ENCODE data around the gene PLK5.
"Not testable (repeated sequence)": the region's sequence is repeated elsewhere in the genome, so short reads cannot be mapped to it uniquely, and the experiment has no call there.

PLK5 gene

GRCh38 chr19:1507763-1508506 lies 15.9 kb upstream of the PLK5 start:
- DNase-seq (ENCODE audit: low read depth): peak; percentile 95

GRCh38 chr19:1508507-1508856 lies 15.4 kb upstream of the PLK5 start:
- DNase-seq (ENCODE audit: low read depth): no peak

GRCh38 chr19:1509602-1510441 lies 14.1 kb upstream of the PLK5 start:
- no peak for DNase-seq (ENCODE audit: low read depth)

GRCh38 chr19:1510442-1510806 lies 13.5 kb upstream of the PLK5 start:
- DNase-seq (ENCODE audit: low read depth): no peak

- DNase-seq (ENCODE audit: low read depth): no peak
Measured at GRCh38 chr19:1510807-1511206, 13.1 kb upstream of the PLK5 start.

GRCh38 chr19:1511318-1512317 lies 12.3 kb upstream of the PLK5 start:
- DNase-seq (ENCODE audit: low read depth): no peak

- peak; percentile 56 for DNase-seq (ENCODE audit: low read depth)
Measured at GRCh38 chr19:1512671-1513498, 11.0 kb upstream of the PLK5 start, which contains the start of gene ADAMTSL5. Gene ADAMTSL5 (minus strand): TSS chr19:1513019. CDS start chr19:1510943, 2,076 bp downstream.

GRCh38 chr19:1513499-1514294 lies 10.2 kb upstream of the PLK5 start:
- peak; percentile 32 for DNase-seq (ENCODE audit: low read depth)

GRCh38 chr19:1514295-1514661 lies 9.6 kb upstream of the PLK5 start:
- DNase-seq (ENCODE audit: low read depth): no peak

GRCh38 chr19:1514986-1515721 lies 8.7 kb upstream of the PLK5 start:
- no peak for DNase-seq (ENCODE audit: low read depth)

GRCh38 chr19:1516395-1516753 lies 7.5 kb upstream of the PLK5 start:
- no peak for DNase-seq (ENCODE audit: low read depth)

GRCh38 chr19:1518471-1518870 lies 5.4 kb upstream of the PLK5 start:
- no peak for DNase-seq (ENCODE audit: low read depth)

GRCh38 chr19:1519802-1520201 lies 4.1 kb upstream of the PLK5 start:
- not testable (repeated sequence) for DNase-seq (ENCODE audit: low read depth)

- DNase-seq (ENCODE audit: low read depth): no peak
Measured at GRCh38 chr19:1520203-1520780, 3.6 kb upstream of the PLK5 start.

- DNase-seq (ENCODE audit: low read depth): no peak
Measured at GRCh38 chr19:1521636-1522035, 2.2 kb upstream of the PLK5 start.

GRCh38 chr19:1522061-1522460 lies 1.8 kb upstream of the PLK5 start:
- no peak for DNase-seq (ENCODE audit: low read depth)

- no peak for DNase-seq (ENCODE audit: low read depth)
Measured at GRCh38 chr19:1522838-1523237, 1.0 kb upstream of the PLK5 start.

GRCh38 chr19:1524287-1524971 lies 552 bp downstream of the PLK5 start:
- DNase-seq (ENCODE audit: low read depth): no peak

- no peak for DNase-seq (ENCODE audit: low read depth)
Measured at GRCh38 chr19:1524972-1525325, 1.1 kb downstream of the PLK5 start.

Measured in amniotic epithelial cell (primary cell).